Large intestine (tissue), 3 donors: ENCODE measurements around the gene WTIP. TPM values are rescaled to one million over a fixed set of nuclear protein-coding genes. Genes with fewer than 3 reads are reported as not detected.

Experiments
- DNase-seq, 2 donors: peaks; one replicate each; pipeline versions ENCODE4 v3.0.0 to v3.0.0-alpha.2; 2013
- H3K27ac ChIP-seq: one replicate; pipeline ENCODE4 v1.5.1; 2013; ENCODE audit warnings: low read length
- H3K27me3 ChIP-seq: 2 replicates; pipeline ENCODE4 v1.6.1; 2013; ENCODE audit warnings: low read length; ENCODE audit not compliant: control insufficient read depth, insufficient read depth
- H3K36me3 ChIP-seq: 2 replicates; pipeline ENCODE4 v1.6.1; 2013; ENCODE audit warnings: low read length; ENCODE audit not compliant: control insufficient read depth, insufficient read depth
- H3K4me1 ChIP-seq: one replicate; pipeline ENCODE4 v1.6.1; 2013; ENCODE audit warnings: low read length; ENCODE audit not compliant: control insufficient read depth, insufficient read depth
- H3K4me3 ChIP-seq: one replicate; pipeline ENCODE4 v1.5.1; 2013; ENCODE audit warnings: low read length
- H3K9me3 ChIP-seq: one replicate; pipeline ENCODE4 v1.6.1; 2013; ENCODE audit warnings: mild to moderate bottlenecking, low read depth, low read length, moderate library complexity; ENCODE audit not compliant: control insufficient read depth
- WGBS: methylation state at CpG from one replicate; pipeline ENCODE4 v1.1.5; 2013; ENCODE audit warnings: low lambda C conversion rate; ENCODE audit not compliant: insufficient coverage; 5-methylcytosine and 5-hydroxymethylcytosine counted together
- polyA plus RNA-seq: library from polyadenylated mRNA; unstranded; fragments of 120-200 nt; gene quantifications from one replicate; pipeline ENCODE4 v1.2.1, GENCODE V29; 2013

Gene WTIP
- polyA plus RNA-seq, 1 donor = 7.1 TPM

DNA sequence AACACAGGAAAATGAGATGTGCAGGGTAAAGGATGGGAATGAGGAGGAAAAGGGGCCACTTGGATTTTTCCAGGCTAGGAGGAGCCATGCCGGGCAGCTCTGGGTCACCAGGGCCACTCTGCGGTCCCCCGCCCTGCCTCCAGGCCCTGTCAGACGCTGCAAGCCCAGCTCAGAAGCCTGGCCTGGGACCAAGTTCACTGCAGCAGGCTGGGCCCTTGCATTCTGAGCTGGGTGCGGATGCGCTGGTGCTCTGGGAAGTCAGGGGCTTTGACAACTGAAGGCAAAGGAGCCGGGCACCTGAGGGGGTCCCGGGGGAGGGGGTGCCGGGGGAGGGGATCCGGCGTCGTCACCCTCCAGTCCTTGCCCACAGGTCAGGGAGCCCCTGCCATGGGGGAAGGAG is 77.5 kb downstream of the WTIP start:
- Histone ChIP-seq H3K27ac (no peak overlapping the region), H3K27me3 (no peaks in the 10 kb centered on the region), H3K9me3 (no peaks in the 10 kb centered on the region), H3K4me3 (no peak overlapping the region), H3K36me3 (no peaks in the 10 kb centered on the region), H3K4me1 (no peaks in the 10 kb centered on the region)
- WGBS = no CpG with 5 or more reads among the region's 12 CpGs
- DNase-seq = no peak

- no peaks in the 10 kb centered on the region for H3K36me3 ChIP-seq
- H3K9me3 ChIP-seq = no peaks in the 10 kb centered on the region
- no peak for DNase-seq
- no peaks in the 10 kb centered on the region for H3K27me3 ChIP-seq
- no peaks in the 10 kb centered on the region for H3K4me1 ChIP-seq
- WGBS = 52% methylated on average over 3 of the region's 6 CpGs
- H3K27ac ChIP-seq = no peak overlapping the region
- H3K4me3 ChIP-seq = no peak overlapping the region
Measured at GRCh38 chr19:34560229-34560628, 78.7 kb downstream of the WTIP start.

Other genes starting within 250 kb of the WTIP start
- 22.5 TPM for gene GARRE1, start 227.2 kb upstream of the WTIP start, polyA plus RNA-seq
- gene GPI, start 116.6 kb upstream of the WTIP start, polyA plus RNA-seq = 159 TPM
- gene PDCD2L, start 77.4 kb upstream of the WTIP start, polyA plus RNA-seq = 9.2 TPM
- 95.4 TPM for gene UBA2, start 53.4 kb upstream of the WTIP start, polyA plus RNA-seq
- 0.64 TPM for gene SCGB2B2, start 195.4 kb downstream of the WTIP start, polyA plus RNA-seq
- 58.8 TPM for gene ZNF302, start 195.9 kb downstream of the WTIP start, polyA plus RNA-seq